GM12878 (cell line): Measurements from ENCODE around the gene MAMDC2. TPM values are rescaled to one million over a fixed set of nuclear protein-coding genes. Genes with fewer than 3 reads are reported as not detected.
A peak's percentile ranks its signal among the peaks of the same experiment; 100 is the strongest.

Experiments used
- ATAC-seq: fragments of 200-7000 bp; cut with Tn5 transposase; 3 replicates; pipeline ENCODE4 v1.9.1; 2020; ENCODE audit warnings: mild to moderate bottlenecking, moderate library complexity
- BruUV-seq: library from RNA; stranded (reverse); fragments of 400-500 nt; replicated peaks from 2 replicates; lab custom pipeline; 2021; lab: Mats Ljungman, UMichigan
- CTCF ChIA-PET: fragments of 300-600 bp; sonication (Branson Sonifier 250); formaldehyde crosslinking; extraction: SDS; loops from one replicate; lab custom pipeline; 2021; ENCODE audit warnings: inconsistent platforms; lab: Yijun Ruan, JAX
- POLR2A ChIA-PET: fragments of 350-600 bp; formaldehyde crosslinking; extraction: SDS; loops from one replicate; lab custom pipeline; 2021; ENCODE audit warnings: inconsistent platforms; lab: Charles Lee
- RAD21 ChIA-PET: fragments of 300-600 bp; sonication (Branson Sonifier 250); formaldehyde crosslinking; loops from one replicate; lab custom pipeline; 2023; ENCODE audit warnings: antibody characterized with exemption; ENCODE audit not compliant: unreplicated experiment; lab: Charles Lee
- SMC1A ChIA-PET: fragments of 300-600 bp; sonication (Branson Sonifier 250); formaldehyde crosslinking; loops from one replicate; lab custom pipeline; 2023; ENCODE audit not compliant: unreplicated experiment, uncharacterized antibody; lab: Charles Lee
- DNase-seq: peaks from one replicate; pipeline ENCODE4 v3.0.0-alpha.2; 2011; ENCODE audit warnings: low read depth, low spot score
- FAIRE-seq: peaks from 3 replicates; lab custom pipeline; 2011; peaks lifted over from hg19 to GRCh38; lab: Jason Lieb, UNC
- H2AFZ ChIP-seq: 2 replicates; pipeline ENCODE4 v1.6.0; 2011; ENCODE audit warnings: low read depth, low read length, control low read depth; ENCODE audit not compliant: control insufficient read depth
- H3K27ac ChIP-seq: 2 replicates; pipeline ENCODE4 v1.5.1; 2011; ENCODE audit warnings: control low read depth; ENCODE audit not compliant: control insufficient read depth, insufficient read depth
- H3K27me3 ChIP-seq, 2 experiments: replicated peaks in 1 of 2; 2 replicates each; pipeline versions ENCODE4 v1.6.0 to v1.6.1; 2011; ENCODE audit warnings: low read length in 1 of 2; ENCODE audit not compliant: control insufficient read depth in 2 of 2, insufficient read depth in 2 of 2
- H3K36me3 ChIP-seq, 2 experiments: 2 replicates each; pipeline ENCODE4 v1.5.1; 2011; ENCODE audit warnings: low read length in 1 of 2; ENCODE audit not compliant: control insufficient read depth in 2 of 2, insufficient read depth in 2 of 2
- H3K4me1 ChIP-seq: 2 replicates; pipeline ENCODE4 v1.6.1; 2011; ENCODE audit warnings: mild to moderate bottlenecking, low read length, moderate library complexity, mixed read lengths; ENCODE audit not compliant: control insufficient read depth, insufficient read depth
- H3K4me2 ChIP-seq: 2 replicates; pipeline ENCODE4 v1.6.0; 2011; ENCODE audit warnings: control low read depth; ENCODE audit not compliant: control insufficient read depth, insufficient read depth
- H3K4me3 ChIP-seq: fragments of 200-600 bp; sonication (generic); 2 replicates; pipeline ENCODE4 v1.5.1; 2016
- H3K79me2 ChIP-seq: 2 replicates; pipeline ENCODE4 v1.6.0; 2011; ENCODE audit warnings: low read length; ENCODE audit not compliant: control insufficient read depth, insufficient read depth
- H3K9ac ChIP-seq: 2 replicates; pipeline ENCODE4 v1.8.0; 2011; ENCODE audit warnings: low read length, control low read depth, mixed read lengths; ENCODE audit not compliant: control insufficient read depth, insufficient read depth
- H3K9me3 ChIP-seq: replicated peaks from 3 replicates; pipeline ENCODE4 v1.5.1; 2011; ENCODE audit warnings: mild to moderate bottlenecking, low read length; ENCODE audit not compliant: control insufficient read depth, insufficient read depth
- H4K20me1 ChIP-seq: 2 replicates; pipeline ENCODE4 v1.6.0; 2011; ENCODE audit not compliant: control insufficient read depth, insufficient read depth
- EGR1 ChIP-seq, 2 experiments: IDR thresholded peaks; 1 replicate in 1 of 2; 2 replicates in 1 of 2; pipeline ENCODE4 v1.6.1; 2011 to 2012; ENCODE audit warnings: low read depth in 2 of 2, low read length in 2 of 2, borderline replicate concordance in 1 of 2, mild to moderate bottlenecking in 1 of 2, moderate library complexity in 1 of 2
- IKZF1 ChIP-seq: fragments of 450-650 bp; conservative IDR thresholded peaks from 2 replicates; pipeline ENCODE4 v1.6.1; 2017; ENCODE audit warnings: antibody characterized with exemption, mild to moderate bottlenecking
- NBN ChIP-seq: fragments of 450-650 bp; IDR thresholded peaks from 2 replicates; pipeline ENCODE4 v1.6.1; 2016
- NRF1 ChIP-seq: conservative IDR thresholded peaks from 2 replicates; pipeline ENCODE4 v1.6.1; 2011; ENCODE audit warnings: mild to moderate bottlenecking, low read depth, low read length, improper control_type of control experiment
- PBX3 ChIP-seq: IDR thresholded peaks from 2 replicates; pipeline ENCODE4 v1.6.1; 2011; ENCODE audit warnings: mild to moderate bottlenecking, low read depth, low read length, moderate library complexity; ENCODE audit not compliant: insufficient replicate concordance
- SMARCA5 ChIP-seq: fragments of 450-650 bp; IDR thresholded peaks from 2 replicates; pipeline ENCODE4 v1.6.1; 2017; ENCODE audit warnings: mild to moderate bottlenecking
- SREBF1 ChIP-seq: IDR thresholded peaks from 2 replicates; pipeline ENCODE4 v1.6.1; 2012; ENCODE audit warnings: mild to moderate bottlenecking, low read length
- ZNF24 ChIP-seq: fragments of 450-650 bp; IDR thresholded peaks from 2 replicates; pipeline ENCODE4 v1.6.1; 2017; ENCODE audit warnings: antibody characterized with exemption, mild to moderate bottlenecking
- WGBS: methylation state at CpG from one replicate; pipeline ENCODE4 v1.1.6; 2016; ENCODE audit warnings: low lambda C conversion rate; ENCODE audit not compliant: insufficient replicate concordance, insufficient coverage; ENCODE audit errors: missing lambda C conversion rate; 5-methylcytosine and 5-hydroxymethylcytosine counted together
- in situ Hi-C: fragments of 300-500 bp; cut with MboI; formaldehyde crosslinking; loops from 9 replicates; pipeline ENCODE4 v1.14.3; 2018; ENCODE audit warnings: mixed read lengths
- intact Hi-C: fragments of 100-400 bp; cut with micrococcal nuclease; formaldehyde crosslinking; loops from one replicate; pipeline ENCODE4 v1.14.2; 2022; ENCODE audit not compliant: unreplicated experiment
- polyA plus RNA-seq, 11 experiments: library from polyadenylated mRNA; depleted of rRNA in 4 of 11; unstranded in 6 of 11; stranded (reverse) in 5 of 11; fragments of >200 nt; fragmentation: Nextera tagmentation in 4 of 11; fragmentation: Illumina TruSeq in 1 of 11; extraction: Ambion mirVana in 4 of 11; extraction: Trizol in 1 of 11; gene quantifications; 1 replicate in 1 of 11; 2 replicates in 10 of 11; pipeline versions ENCODE4 v1.2.1 to v1.2.3, GENCODE V29; 2011 to 2016; ENCODE audit warnings: inconsistent platforms in 2 of 11, missing spikeins in 2 of 11, low read depth in 1 of 11
- total RNA-seq, 4 experiments: library from RNA; depleted of rRNA in 3 of 4; stranded (reverse); fragments of >200 nt in 3 of 4; fragmentation: Illumina TruSeq in 1 of 4; extraction: Trizol in 1 of 4; gene quantifications; 2 replicates each; pipeline versions ENCODE4 v1.2.1 to v1.2.3, GENCODE V29; 2013 to 2021
- TF ChIP-seq, protein P1 (sequence below): fragments of 450-650 bp; IDR thresholded peaks from 2 replicates; pipeline ENCODE4 v1.6.1; 2016; ENCODE audit warnings: mild to moderate bottlenecking
- TF ChIP-seq, protein P2 (sequence below): fragments of 450-650 bp; IDR thresholded peaks from 2 replicates; pipeline ENCODE4 v1.6.1; 2018; ENCODE audit warnings: mild to moderate bottlenecking, low read depth, moderate library complexity; ENCODE audit not compliant: partially characterized antibody
- TF ChIP-seq, protein P3 (sequence below): fragments of 450-650 bp; IDR thresholded peaks from 2 replicates; pipeline ENCODE4 v1.6.1; 2017; ENCODE audit warnings: borderline replicate concordance

MAMDC2 gene
- total and polyA plus RNA-seq, 10 of the 15 experiments (the other 5 are each of a cell fraction or from before 2014, with no cell fraction given) = 0.01 to 0.09 TPM; not detected in 8

DNA sequence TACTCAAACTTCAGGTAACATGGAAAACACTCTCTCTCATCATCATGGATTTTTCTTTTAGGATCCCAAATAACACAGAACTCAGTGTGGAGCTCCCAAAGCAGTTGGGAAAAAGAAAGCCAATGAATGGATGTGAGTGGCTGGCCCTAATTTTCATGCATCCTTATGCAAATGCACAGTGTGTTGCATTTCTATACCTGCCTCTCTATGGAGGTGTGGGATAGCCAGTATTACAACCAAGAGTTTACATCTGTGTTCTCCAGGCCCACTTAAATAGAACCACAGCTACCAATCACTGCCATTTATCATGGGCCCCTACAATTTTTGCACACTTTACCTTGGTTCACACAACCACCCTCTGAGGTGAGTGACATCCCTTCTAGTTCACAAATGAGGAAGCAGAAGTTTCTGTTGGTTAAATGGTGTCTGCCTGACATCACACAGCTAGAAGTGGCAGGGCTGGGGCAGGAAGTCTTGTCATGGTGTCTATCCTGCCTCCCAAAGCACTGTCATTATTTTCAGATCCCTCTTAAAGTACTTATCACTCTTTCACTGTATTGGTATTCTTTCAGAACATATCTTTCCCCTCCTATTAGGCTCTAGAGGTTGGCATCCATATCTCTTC is 17.3 kb downstream of the MAMDC2 start (continued):
- no peak for TF ChIP-seq IKZF1
- peak; percentile 34 for TF ChIP-seq PBX3
- TF ChIP-seq, protein P1, sequence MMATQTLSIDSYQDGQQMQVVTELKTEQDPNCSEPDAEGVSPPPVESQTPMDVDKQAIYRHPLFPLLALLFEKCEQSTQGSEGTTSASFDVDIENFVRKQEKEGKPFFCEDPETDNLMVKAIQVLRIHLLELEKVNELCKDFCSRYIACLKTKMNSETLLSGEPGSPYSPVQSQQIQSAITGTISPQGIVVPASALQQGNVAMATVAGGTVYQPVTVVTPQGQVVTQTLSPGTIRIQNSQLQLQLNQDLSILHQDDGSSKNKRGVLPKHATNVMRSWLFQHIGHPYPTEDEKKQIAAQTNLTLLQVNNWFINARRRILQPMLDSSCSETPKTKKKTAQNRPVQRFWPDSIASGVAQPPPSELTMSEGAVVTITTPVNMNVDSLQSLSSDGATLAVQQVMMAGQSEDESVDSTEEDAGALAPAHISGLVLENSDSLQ = peak; percentile 84
- TF ChIP-seq, protein P2, sequence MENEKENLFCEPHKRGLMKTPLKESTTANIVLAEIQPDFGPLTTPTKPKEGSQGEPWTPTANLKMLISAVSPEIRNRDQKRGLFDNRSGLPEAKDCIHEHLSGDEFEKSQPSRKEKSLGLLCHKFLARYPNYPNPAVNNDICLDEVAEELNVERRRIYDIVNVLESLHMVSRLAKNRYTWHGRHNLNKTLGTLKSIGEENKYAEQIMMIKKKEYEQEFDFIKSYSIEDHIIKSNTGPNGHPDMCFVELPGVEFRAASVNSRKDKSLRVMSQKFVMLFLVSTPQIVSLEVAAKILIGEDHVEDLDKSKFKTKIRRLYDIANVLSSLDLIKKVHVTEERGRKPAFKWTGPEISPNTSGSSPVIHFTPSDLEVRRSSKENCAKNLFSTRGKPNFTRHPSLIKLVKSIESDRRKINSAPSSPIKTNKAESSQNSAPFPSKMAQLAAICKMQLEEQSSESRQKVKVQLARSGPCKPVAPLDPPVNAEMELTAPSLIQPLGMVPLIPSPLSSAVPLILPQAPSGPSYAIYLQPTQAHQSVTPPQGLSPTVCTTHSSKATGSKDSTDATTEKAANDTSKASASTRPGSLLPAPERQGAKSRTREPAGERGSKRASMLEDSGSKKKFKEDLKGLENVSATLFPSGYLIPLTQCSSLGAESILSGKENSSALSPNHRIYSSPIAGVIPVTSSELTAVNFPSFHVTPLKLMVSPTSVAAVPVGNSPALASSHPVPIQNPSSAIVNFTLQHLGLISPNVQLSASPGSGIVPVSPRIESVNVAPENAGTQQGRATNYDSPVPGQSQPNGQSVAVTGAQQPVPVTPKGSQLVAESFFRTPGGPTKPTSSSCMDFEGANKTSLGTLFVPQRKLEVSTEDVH = no peak
- TF ChIP-seq ZNF24 = no peak

GRCh38 chr9:70061776-70062175 is 18.1 kb downstream of the MAMDC2 start:
- intact Hi-C loops = loop anchor here (5.0 kb wide), 1 partner anchor 59 kb away; no protein-coding TSS in a partner anchor
- H3K9ac ChIP-seq = no peak overlapping the region
- no peak overlapping the region for H3K27ac ChIP-seq
- 0% methylated on average over 1 of the region's 1 CpG for WGBS
- no peak overlapping the region for H3K4me3 ChIP-seq
- no peaks in the 10 kb centered on the region for H3K79me2 ChIP-seq
- ChIA-PET CTCF (interaction anchor here (1.0 to 1.7 kb wide), 3 partner anchors 11 to 541 kb away, joined by 3 read pairs; no protein-coding TSS in a partner anchor), POLR2A (no interaction called here), SMC1A (interaction anchor here (1.4 to 1.5 kb wide), 2 partner anchors 8 to 11 kb away, joined by 3 to 6 read pairs; no protein-coding TSS in a partner anchor), RAD21 (no interaction called here)
- H3K27me3 ChIP-seq = no peaks in the 10 kb centered on the region; a peak in 1 of 4 replicates
- in situ Hi-C loops = no loop called here
- H3K4me1 ChIP-seq = no peaks in the 10 kb centered on the region
- no peak overlapping the region for H3K4me2 ChIP-seq
- FAIRE-seq (no peak), DNase-seq (no peak), ATAC-seq (no peak)
- BruUV-seq = no TSS peak
- no peaks in the 10 kb centered on the region for H3K36me3 ChIP-seq
- H3K9me3 ChIP-seq = no peaks in the 10 kb centered on the region; the same call in 2 of the 3 replicates
- H4K20me1 ChIP-seq = no peaks in the 10 kb centered on the region
- H2AFZ ChIP-seq = no peak overlapping the region
- TF ChIP-seq, protein P3, sequence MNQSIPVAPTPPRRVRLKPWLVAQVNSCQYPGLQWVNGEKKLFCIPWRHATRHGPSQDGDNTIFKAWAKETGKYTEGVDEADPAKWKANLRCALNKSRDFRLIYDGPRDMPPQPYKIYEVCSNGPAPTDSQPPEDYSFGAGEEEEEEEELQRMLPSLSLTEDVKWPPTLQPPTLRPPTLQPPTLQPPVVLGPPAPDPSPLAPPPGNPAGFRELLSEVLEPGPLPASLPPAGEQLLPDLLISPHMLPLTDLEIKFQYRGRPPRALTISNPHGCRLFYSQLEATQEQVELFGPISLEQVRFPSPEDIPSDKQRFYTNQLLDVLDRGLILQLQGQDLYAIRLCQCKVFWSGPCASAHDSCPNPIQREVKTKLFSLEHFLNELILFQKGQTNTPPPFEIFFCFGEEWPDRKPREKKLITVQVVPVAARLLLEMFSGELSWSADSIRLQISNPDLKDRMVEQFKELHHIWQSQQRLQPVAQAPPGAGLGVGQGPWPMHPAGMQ = no peak
- TF ChIP-seq NBN = no peak
- TF ChIP-seq SREBF1 = no peak
- TF ChIP-seq SMARCA5 = no peak
- no peak for TF ChIP-seq NRF1
- TF ChIP-seq EGR1 (IDR thresholded peaks at IDR 0.05; ENCODE audit: borderline replicate concordance in 1 of 2, low read depth in 2 of 2, low read length in 2 of 2) = no peak
